Ovary (tissue), 9 donors: ENCODE data around the gene MOB3A. TPM values are rescaled to one million over a fixed set of nuclear protein-coding genes. Genes with fewer than 3 reads are reported as not detected.

ENCODE experiments used
- DNase-seq, 5 donors: peaks; one replicate each; pipeline ENCODE4 v3.0.0-alpha.2; 2019 to 2020
- H3K27ac ChIP-seq, 2 donors: fragments of 200-600 bp; one replicate each; pipeline versions ENCODE4 v1.5.1 to v1.8.0; 2019 to 2022
- H3K27me3 ChIP-seq: fragments of 200-600 bp; one replicate; pipeline ENCODE4 v1.8.0; 2022
- H3K36me3 ChIP-seq: fragments of 200-600 bp; sonication (generic); one replicate; pipeline ENCODE4 v1.5.1; 2019
- H3K4me1 ChIP-seq: one replicate; pipeline ENCODE4 v1.8.1; 2013; ENCODE audit warnings: mild to moderate bottlenecking, moderate library complexity; ENCODE audit not compliant: insufficient read depth
- H3K4me3 ChIP-seq: fragments of 200-600 bp; sonication (generic); one replicate; pipeline ENCODE4 v1.5.1; 2017
- H3K9me3 ChIP-seq, 2 donors: fragments of 200-600 bp in 1 of 2; sonication (generic) in 1 of 2; one replicate each; pipeline versions ENCODE4 v1.5.1 to v1.8.1; 2013 to 2019; ENCODE audit warnings: mild to moderate bottlenecking in 1 of 2, moderate library complexity in 1 of 2
- CTCF ChIP-seq, 3 donors: fragments of 450-650 bp in 2 of 3; fragments of 200-600 bp in 1 of 3; IDR thresholded peaks; one replicate each; pipeline versions ENCODE4 v1.5.1 to v1.8.0; 2016 to 2022; ENCODE audit warnings: antibody characterized with exemption in 3 of 3, mild to moderate bottlenecking in 1 of 3
- EP300 ChIP-seq: sonication (generic); formaldehyde crosslinking; IDR thresholded peaks from one replicate; pipeline ENCODE4 v1.6.1; 2017; ENCODE audit warnings: antibody characterized with exemption
- POLR2A ChIP-seq: fragments of 450-650 bp; IDR thresholded peaks from one replicate; pipeline ENCODE4 v1.6.1; 2017; ENCODE audit warnings: antibody characterized with exemption, mild to moderate bottlenecking, moderate library complexity
- WGBS, 3 donors: extraction: QIAGEN DNeasy Blood & Tissue Kit in 1 of 3; methylation state at CpG; one replicate each; pipeline versions ENCODE4 v1.1.5 to v1.1.7; 2013 to 2017; 5-methylcytosine and 5-hydroxymethylcytosine counted together
- intact Hi-C, 4 donors: fragments of 100-400 bp; cut with DNase I; formaldehyde crosslinking; loops; one replicate each; pipeline versions ENCODE4 v1.11.0 to v1.15.1; 2022 to 2023
- polyA plus RNA-seq, 2 donors: library from polyadenylated mRNA; stranded (reverse); fragments of 200-250 nt in 1 of 2; fragments of 350-450 nt in 1 of 2; fragmentation: Illumina TruSeq in 1 of 2; extraction: RNeasy Lipid Tissue Mini Kit (QIAGEN cat#74804) in 1 of 2; gene quantifications; one replicate each; pipeline ENCODE4 v1.2.3, GENCODE V29; 2013 to 2014
- total RNA-seq, 7 donors: library from RNA; depleted of rRNA in 2 of 7; stranded (reverse); fragments of >200 nt in 2 of 7; fragmentation: NEBNext Ultra II Directional in 3 of 7; extraction: Animal tissue kit (Norgen Biotek cat#: 25700) in 3 of 7; gene quantifications; one replicate each; pipeline versions ENCODE4 v1.1.0 to v1.2.4, GENCODE V29; 2016 to 2023
- donor health status: DM: no; HTN: no; CAD: no; lungs with moderate emphysema.
- donor health status: DM: no; HTN: no; CAD: no.
- donor health status: Bipolar disorder and iron deficiency.
- donor health status: DM: yes; HTN: yes; CAD: no.
- donor health status: DM: no; HTN: no; CAD: no.
- donor health status: DM: yes; HTN: yes; CAD: no.

The MOB3A gene
- total and polyA plus RNA-seq, 9 donors: 16.6 to 61.5 (median 44.1) TPM

GRCh38 chr19:2047449-2048103 is 48.5 kb downstream of the MOB3A start:
- intact Hi-C loops: loop anchor here in 1 of 4 donors (10.0 kb wide), 1 partner anchor 803 kb away; the partner anchor contains the start of genes ATP5F1D and MIDN
- peak; percentile 37 to 69 (median 63) for DNase-seq
- H3K9me3 ChIP-seq: no peaks in the 10 kb centered on the region
- H3K27ac ChIP-seq: peak overlapping the region in 1 of 2 donors; percentile 21
- 74 to 79% (median 78%) methylated on average over 22 of the region's 22 CpGs for WGBS, 3 donors
- no peaks in the 10 kb centered on the region for H3K36me3 ChIP-seq
- peaks cover 34% of the 10 kb centered on the region for H3K4me1 ChIP-seq
- no peak overlapping the region for H3K4me3 ChIP-seq
- H3K27me3 ChIP-seq: no peaks in the 10 kb centered on the region
- TF ChIP-seq EP300 (no peak), POLR2A (no peak), CTCF (IDR thresholded peaks at IDR 0.05) (no peak)

DNA sequence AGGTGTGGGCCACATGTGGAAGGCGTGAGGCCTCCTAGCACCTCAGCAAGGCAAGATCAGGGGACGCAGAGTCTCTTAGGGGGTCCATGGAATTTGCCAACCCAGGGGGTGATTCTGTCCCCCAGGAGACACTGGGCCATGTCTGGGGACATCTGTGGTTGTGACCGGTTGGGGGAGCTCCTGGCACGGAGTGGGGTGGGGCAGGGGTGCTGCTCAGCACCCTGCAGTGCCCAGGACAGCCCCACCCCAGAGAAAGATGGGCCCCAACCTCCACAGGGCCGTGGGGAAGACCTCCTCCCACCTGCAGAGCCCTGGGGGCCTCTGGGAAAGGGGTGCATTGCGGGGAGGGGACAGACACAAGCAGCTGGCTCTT is 49.1 kb downstream of the MOB3A start:
- TF ChIP-seq POLR2A (no peak), CTCF (IDR thresholded peaks at IDR 0.05) (no peak), EP300 (no peak)
- Histone ChIP-seq H3K9me3 (no peaks in the 10 kb centered on the region), H3K27me3 (no peaks in the 10 kb centered on the region), H3K27ac (no peak overlapping the region), H3K36me3 (no peaks in the 10 kb centered on the region), H3K4me1 (peaks cover 35% of the 10 kb centered on the region), H3K4me3 (no peak overlapping the region)
- intact Hi-C loops: loop anchor here in 1 of 4 donors (10.0 kb wide), 1 partner anchor 802 kb away; the partner anchor contains the start of genes ATP5F1D and MIDN
- WGBS, 3 donors: 72 to 85% (median 75%) methylated on average over 5 to 6 of the region's 6 CpGs
- peak in 1 of 5 donors; percentile 22 for DNase-seq

DNA sequence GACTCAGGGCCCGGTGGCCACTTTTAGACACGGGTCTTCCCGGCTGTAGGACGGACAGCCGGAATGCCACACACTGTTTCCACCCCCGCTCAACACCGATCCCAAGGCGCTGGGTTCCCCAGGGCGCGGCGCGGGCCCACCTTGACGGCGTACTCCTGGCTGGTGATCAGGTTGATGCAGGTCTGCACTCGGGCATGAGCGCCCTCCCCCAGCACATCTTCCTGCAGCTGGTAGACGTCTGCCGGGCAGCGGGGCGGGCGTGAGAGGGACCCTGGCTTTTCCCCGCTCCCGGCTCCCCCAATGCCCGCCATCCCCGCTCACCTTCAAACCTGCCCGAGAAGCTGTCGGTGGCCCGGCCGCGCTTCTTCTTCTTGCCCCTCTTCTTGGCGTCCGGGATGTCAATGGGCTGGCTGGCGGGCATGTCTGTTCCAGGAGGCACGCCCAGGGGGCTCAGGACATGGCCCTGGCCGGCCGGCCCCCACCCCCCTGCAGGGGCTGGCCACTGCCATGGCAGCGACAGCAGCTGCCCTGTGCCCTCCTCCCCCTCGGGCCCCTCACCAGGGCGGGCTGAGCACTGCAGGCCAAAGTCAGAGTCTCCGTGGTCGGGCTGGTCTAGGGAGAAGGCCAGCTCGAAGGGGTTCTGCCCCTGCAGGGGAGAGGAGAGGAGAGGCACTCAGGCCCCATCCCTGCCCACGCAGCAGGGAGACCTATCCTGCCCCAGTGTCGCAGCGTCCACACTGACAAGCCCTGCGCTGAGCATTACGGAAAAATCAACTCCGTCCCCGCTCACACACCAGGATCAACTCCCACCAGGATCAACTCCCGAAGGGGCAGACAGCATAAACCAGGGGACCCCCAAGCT is 49.8 kb downstream of the MOB3A start:
- Histone ChIP-seq H3K4me3 (no peak overlapping the region), H3K27me3 (no peaks in the 10 kb centered on the region), H3K27ac (no peak overlapping the region), H3K9me3 (no peaks in the 10 kb centered on the region), H3K4me1 (peaks cover 31% of the 10 kb centered on the region), H3K36me3 (no peaks in the 10 kb centered on the region)
- 85 to 92% (median 88%) methylated on average over 50 of the region's 50 CpGs for WGBS, 3 donors
- intact Hi-C loops: loop anchor here in 1 of 4 donors (10.0 kb wide), 1 partner anchor 801 kb away; the partner anchor contains the start of genes ATP5F1D and MIDN
- TF ChIP-seq POLR2A (no peak), CTCF (IDR thresholded peaks at IDR 0.05) (no peak), EP300 (no peak)
- no peak for DNase-seq

DNA sequence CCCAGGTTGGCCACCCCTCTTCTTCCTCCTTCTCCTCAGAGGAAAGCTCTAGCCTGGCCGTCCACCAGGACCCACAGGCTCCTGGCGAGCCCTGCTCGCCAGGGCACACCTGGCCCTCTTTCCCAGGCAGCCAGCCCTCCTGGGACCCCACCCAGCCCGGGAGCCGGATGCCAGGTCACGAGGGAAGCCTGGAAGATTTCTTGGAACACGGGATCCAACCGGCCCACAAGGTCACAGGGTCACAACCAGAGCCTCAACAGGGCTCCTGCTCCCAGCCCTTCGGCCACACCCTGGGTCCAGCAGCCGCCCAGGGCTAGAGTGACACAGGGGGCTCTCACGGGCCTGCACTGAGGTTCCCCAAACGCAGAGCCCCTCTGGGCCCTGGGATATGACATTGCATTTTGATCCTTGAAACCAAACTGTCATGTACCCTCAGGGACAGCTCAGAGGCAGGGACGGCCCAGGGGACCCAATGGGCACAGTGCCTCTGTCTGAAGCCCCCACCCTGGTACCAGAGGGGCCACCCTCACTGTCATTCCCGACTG is 50.6 kb downstream of the MOB3A start:
- DNase-seq: no peak

More for the DNA sequence above, 50.6 kb downstream of the MOB3A start:
- TF ChIP-seq EP300 (no peak), POLR2A (no peak), CTCF (IDR thresholded peaks at IDR 0.05) (no peak)
- intact Hi-C loops: loop anchor here in 1 of 4 donors (10.0 kb wide), 1 partner anchor 801 kb away; the partner anchor contains the start of genes ATP5F1D and MIDN
- 64 to 72% (median 68%) methylated on average over 13 to 14 of the region's 14 CpGs for WGBS, 3 donors
- no peaks in the 10 kb centered on the region for H3K27me3 ChIP-seq
- peaks cover 31% of the 10 kb centered on the region for H3K4me1 ChIP-seq
- peak overlapping the region in 1 of 2 donors; percentile 21 for H3K27ac ChIP-seq
- H3K4me3 ChIP-seq: no peak overlapping the region
- H3K36me3 ChIP-seq: no peaks in the 10 kb centered on the region
- no peaks in the 10 kb centered on the region for H3K9me3 ChIP-seq
